ENCODE data around the gene LCN6.

DNA sequence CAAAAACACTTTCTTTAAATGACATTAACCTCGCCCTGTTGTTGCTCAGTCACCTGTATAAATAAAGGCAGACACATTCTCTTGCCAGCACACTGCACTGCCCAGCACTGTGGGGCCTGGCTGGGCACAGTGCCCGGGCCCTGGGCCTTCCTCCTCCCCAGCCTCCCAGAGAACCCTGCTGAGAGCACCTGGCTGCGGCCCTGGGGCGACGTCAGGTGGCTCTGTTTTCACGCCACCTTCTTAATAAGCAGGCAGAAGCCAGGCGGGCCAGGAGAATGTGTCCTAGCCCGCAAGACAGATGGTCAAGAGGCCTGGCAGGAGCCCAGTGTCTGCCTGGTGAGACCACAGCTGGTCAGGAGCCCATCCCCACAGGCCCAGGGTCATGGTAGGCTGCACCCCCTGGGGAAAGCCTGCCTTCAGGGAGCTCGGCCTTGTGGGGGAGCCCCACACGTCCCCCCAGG lies 52.9 kb downstream of the LCN6 start:
- TF ChIP-seq, protein P1, sequence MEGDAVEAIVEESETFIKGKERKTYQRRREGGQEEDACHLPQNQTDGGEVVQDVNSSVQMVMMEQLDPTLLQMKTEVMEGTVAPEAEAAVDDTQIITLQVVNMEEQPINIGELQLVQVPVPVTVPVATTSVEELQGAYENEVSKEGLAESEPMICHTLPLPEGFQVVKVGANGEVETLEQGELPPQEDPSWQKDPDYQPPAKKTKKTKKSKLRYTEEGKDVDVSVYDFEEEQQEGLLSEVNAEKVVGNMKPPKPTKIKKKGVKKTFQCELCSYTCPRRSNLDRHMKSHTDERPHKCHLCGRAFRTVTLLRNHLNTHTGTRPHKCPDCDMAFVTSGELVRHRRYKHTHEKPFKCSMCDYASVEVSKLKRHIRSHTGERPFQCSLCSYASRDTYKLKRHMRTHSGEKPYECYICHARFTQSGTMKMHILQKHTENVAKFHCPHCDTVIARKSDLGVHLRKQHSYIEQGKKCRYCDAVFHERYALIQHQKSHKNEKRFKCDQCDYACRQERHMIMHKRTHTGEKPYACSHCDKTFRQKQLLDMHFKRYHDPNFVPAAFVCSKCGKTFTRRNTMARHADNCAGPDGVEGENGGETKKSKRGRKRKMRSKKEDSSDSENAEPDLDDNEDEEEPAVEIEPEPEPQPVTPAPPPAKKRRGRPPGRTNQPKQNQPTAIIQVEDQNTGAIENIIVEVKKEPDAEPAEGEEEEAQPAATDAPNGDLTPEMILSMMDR (conservative IDR thresholded peaks at IDR 0.05; ENCODE audit: low read length): no peak
- TF ChIP-seq EZH2phosphoT487 (IDR thresholded peaks at IDR 0.05; ENCODE audit: borderline replicate concordance): no peak

Data from Loucy (cell line).